Measurements from ENCODE around the gene B3GALT4.
"Not testable (repeated sequence)": the region's sequence is repeated elsewhere in the genome, so short reads cannot be mapped to it uniquely, and the experiment has no call there.

B3GALT4 gene

DNA sequence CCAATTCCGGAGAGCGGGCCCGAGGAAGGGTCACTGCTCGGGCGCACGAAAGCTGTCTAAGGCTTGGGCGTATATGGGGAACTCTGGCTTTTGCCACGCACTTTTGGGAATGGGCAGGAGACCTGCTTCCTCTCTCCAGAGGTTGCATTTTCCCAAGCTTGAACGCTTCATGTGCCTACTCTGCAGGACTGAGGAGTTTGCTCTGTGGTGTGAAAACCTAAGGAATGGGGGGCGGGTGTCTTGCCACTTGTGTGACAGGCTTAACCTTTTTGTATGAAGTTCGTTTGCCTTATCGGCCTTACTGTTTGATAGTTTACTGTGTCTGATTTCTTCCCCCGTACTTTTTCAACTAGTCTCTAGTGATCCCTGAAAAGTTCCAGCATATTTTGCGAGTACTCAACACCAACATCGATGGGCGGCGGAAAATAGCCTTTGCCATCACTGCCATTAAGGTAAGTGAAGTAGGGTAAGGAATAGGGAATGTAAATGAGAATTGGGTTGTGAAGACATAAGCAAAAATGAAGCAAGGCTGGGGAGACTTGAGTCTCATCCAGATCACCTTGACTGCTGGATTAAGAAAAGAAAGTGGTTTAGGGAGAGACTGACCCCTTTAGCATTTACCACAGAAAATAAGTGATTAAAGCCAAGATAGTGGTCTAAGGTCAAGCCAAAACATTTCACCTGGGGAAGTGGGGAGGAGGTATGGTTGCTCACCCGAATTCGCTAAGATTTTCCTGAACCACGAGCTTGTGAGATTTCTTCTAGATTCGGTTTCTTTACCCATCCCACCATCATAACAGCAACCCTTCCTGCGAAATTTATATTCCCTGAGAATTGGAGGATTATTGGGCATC is 4.4 kb upstream of the B3GALT4 start:
- DNase-seq (ENCODE audit: low read depth): no peak

- peak; percentile 31 for DNase-seq (ENCODE audit: low read depth)
Measured at GRCh38 chr6:33273129-33273923, 3.6 kb upstream of the B3GALT4 start.

DNA sequence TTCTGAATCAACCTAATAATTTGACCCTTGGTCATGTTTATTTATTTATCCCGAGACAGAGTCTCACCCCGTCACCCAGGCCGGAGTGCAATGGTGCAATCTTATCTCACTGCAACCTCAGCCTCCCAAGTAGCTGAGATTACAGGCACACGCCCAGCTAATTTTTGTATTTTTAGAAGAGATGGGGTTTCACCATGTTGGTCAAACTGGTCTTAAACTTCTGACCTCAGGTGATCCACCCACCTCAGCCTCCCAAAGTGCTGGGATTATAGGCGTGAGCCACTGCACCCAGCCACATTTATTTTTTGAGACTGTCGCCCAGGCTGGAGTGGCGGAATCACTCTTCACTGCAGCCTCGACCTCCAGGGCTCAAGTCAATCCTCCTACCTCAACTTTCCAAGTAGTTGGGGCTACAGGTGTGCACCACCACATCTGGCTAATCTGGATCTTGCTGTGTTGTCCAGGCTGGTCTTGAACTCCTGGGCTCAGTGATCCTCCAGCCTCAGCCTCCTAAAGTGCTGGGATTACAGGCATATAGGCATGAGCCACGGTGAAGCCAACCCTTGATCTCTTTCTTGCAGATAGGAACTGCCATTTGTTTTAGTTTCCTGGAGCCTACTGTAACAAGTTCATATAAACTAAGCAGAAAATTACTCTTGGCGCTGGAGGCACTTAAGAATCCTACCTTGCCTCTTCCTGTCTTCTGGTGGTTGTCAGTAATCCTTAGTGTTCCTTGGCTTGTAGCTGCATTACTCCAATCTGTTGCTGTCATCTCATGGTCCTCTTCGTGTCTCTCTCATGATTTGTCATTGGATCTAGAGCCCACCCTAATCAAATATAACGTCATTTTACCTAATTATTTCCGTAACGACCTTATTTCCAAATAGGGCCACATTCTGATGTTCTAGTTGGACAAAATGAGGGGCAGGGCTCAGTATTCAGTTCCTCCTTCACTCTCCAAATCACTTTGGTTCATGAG is 2.7 kb upstream of the B3GALT4 start:
- DNase-seq (ENCODE audit: low read depth): no peak

DNA sequence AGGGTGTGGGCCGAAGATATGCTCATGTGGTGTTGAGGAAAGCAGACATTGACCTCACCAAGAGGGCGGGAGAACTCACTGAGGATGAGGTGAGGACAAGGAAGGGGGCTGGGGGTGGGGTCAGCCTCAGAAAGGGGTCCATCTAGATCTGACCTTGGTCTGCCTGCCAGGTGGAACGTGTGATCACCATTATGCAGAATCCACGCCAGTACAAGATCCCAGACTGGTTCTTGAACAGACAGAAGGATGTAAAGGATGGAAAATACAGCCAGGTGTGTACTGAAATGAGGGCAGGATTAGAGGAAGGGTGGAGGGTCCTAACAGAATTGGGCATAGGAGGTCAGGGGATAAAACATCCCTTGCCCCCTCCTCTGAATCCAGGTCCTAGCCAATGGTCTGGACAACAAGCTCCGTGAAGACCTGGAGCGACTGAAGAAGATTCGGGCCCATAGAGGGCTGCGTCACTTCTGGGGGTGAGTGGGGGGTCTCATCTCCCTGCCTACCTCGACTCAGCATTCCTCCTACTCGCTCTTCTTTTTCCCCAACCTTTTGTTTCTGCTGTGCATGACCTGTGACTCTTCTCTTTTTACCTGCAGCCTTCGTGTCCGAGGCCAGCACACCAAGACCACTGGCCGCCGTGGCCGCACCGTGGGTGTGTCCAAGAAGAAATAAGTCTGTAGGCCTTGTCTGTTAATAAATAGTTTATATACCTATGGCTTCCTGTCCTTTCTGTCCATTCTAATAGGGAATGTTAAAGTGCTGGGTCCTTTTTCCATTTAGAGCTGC is 935 bp upstream of the B3GALT4 start:
- DNase-seq (ENCODE audit: low read depth): not testable (repeated sequence)

DNA sequence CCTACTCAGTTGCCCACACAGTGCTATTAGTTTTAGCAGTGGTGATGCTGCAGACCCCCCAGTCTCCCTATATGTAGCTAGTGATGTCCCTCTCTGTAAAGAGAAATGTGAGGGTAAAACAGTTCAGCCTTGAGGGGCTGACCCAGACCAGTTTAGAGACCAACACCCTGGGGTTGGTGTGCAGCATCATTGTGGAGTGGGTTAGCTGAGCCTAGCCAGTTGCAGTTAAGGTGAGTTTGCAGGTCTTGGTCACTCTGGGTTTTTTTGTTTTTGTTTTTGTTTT is 401 bp upstream of the B3GALT4 start:
- DNase-seq (ENCODE audit: low read depth): no peak

DNA sequence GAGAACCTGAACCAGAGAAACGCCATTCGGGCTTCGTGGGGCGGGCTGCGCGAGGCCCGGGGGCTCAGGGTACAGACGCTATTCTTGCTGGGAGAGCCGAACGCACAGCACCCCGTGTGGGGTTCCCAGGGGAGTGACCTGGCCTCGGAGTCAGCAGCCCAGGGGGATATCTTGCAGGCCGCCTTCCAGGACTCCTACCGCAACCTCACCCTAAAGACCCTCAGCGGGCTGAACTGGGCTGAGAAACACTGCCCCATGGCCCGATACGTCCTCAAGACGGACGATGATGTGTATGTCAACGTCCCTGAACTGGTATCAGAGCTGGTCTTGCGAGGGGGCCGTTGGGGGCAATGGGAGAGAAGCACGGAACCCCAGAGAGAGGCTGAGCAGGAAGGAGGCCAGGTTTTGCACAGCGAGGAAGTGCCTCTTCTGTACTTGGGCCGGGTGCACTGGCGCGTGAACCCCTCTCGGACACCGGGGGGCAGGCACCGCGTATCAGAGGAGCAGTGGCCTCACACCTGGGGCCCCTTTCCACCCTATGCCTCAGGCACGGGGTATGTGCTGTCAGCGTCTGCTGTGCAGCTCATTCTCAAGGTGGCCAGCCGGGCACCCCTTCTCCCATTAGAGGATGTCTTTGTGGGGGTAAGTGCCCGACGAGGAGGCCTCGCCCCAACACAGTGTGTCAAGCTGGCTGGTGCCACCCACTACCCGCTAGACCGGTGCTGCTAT is 904 bp downstream of the B3GALT4 start:
- DNase-seq (ENCODE audit: low read depth): peak; percentile 55

GRCh38 chr6:33278392-33278741 is 1.4 kb downstream of the B3GALT4 start:
- no peak for DNase-seq (ENCODE audit: low read depth)

GRCh38 chr6:33278810-33279209 is 1.9 kb downstream of the B3GALT4 start:
- DNase-seq (ENCODE audit: low read depth): no peak

GRCh38 chr6:33279257-33279695 is 2.4 kb downstream of the B3GALT4 start:
- no peak for DNase-seq (ENCODE audit: low read depth)

DNA sequence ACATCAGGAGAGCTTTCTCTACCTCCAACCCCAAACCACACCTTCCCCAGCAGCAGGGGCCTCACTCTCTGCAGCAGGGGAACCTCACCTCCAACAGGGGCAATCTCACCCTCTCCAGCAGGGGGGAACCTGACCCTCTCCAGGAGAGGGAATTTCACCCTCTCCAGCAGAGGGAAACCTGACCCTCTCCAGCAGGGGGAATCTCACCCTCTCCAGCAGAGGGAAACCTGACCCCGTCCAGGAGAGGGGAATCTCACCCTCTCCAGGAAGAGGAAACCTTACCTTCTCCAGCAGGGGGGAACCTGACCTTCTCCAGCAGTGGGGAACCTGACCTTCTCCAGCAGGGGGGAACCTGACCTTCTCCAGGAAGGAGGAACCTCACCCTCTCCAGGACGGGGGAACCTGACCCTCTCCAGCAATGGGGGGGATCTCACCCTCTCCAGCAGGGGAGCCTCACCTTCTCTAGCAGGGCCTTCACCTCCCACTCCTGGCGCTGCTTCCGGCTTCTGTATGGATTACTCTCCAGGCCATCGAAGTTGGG is 3.1 kb downstream of the B3GALT4 start:
- DNase-seq (ENCODE audit: low read depth): peak; percentile 85

- DNase-seq (ENCODE audit: low read depth): no peak
Measured at GRCh38 chr6:33280539-33280938, 3.6 kb downstream of the B3GALT4 start.

GRCh38 chr6:33285214-33285613 is 8.3 kb downstream of the B3GALT4 start:
- DNase-seq (ENCODE audit: low read depth): not testable (repeated sequence)

DNA sequence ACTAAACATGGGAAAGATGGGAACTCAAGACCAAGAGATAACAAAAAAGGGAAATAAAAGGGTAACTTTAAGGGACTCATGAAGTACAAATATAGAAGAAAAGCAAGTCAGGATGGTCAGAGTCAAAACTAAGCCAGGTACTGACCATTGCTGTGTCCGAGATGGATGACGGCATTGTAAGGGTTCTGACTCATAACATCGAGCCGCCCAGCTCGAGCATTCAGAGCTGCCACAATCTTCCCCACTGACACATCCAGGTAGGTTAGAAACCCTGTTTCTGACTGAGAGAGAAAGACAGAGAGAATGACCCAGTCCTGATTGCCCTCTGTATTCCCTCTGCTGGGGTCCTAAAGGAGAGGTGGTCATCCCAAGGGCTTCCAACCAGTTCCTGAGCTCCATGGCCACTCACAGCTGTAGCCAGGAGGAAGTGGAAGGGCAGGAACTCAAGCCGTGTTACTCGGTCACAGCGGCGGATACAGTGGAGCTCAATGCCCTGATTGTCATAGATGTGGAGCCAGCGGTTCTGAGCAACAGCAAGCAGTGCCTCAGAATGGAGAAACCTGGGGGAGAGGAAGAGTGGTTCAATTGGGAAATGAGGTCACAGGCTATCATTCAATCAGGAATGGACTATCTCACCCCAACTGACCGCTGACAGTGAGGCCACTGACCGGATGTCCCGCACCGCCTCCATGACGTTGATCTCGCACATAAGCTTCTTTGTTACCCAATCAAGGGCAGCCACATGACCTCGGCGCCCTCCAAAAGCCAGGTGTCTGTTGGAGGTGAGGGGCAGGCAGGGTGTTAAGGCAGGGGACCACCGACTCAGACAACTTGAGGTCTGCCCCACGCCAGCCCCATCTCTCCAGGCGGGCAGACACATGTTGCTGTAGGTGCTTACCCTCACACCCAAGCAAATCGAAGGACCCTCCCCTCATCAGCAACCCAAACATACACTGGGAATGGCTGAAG is 10.3 kb downstream of the B3GALT4 start:
- DNase-seq (ENCODE audit: low read depth): no peak

DNA sequence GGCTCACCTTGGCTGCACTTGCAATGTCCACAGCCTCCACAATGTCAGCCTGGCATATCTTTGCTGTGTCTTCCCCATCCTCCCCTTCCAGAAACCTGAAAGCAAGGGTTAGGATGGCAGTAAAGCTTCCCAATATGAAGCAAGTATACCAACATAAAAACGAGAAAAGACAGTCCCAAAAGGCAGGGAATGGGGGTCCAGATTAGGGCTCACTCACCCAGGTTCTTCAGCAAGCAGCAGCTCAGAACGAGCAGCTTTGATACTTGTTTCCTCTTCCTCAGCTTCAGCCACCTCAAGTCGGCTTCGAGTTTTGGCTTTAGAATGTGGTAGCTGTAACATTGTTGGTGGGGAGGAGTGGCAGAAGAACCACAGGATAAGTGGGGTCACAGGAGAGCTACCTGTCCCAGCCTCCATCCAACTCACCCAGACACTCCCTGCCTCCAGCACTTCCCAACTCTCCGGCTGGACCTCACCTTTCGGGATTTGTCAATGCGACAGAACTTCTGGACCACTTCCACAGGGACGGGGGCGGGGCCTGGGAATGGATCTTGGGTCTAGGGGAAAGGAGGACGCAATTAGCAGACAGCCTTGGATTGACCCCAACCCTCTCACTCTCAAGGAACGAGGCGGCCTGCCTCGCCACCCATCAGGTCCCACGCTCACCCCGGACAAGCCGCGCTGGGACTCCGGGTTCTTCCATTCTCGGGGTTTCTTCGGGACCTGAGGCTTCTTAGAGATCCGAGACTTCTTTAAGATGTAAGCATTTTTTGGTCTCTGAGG is 11.4 kb downstream of the B3GALT4 start:
- DNase-seq (ENCODE audit: low read depth): no peak

DNA sequence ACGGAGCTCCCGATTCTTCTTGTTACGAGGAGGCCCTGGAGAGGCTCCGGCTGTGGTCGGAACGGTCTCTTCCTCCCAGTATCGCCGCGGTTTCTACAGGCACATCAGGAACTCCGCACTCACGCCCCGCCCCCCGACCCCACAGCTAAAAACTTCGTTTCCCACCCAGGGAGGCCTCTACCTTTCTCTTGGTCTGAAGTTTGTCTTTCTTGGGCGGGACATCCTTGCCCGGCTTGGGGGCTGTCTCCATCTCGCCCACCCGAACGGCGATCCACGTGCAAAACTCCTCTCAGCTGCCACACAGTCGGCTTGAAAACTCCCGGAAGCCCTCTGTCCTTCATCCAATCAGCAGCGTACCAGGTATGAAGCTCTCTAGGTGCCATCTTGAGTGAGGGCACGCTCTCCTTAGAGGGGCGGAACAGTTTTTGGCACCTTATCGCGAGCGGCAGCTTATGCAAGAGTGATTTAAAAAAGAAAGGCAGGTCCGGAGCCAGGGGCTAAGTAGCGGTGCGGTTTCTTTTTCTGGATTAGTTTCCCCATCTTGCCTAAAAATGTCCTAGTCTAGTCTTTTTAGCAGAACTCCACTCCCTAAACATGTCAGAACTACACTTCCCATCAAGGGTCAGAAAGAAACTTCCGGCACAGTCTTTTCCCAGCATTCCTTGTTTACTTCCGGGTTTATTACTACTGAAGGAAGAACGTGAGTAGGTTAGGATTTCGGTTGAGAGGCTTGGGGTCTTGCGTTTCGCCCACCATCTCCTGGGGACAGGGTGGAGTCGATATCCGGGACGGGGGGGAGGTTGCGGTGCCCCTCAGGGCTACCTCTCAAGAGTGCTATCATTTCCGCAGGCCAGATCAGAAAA is 12.2 kb downstream of the B3GALT4 start, which contains the start of the genes PFDN6 and WDR46:
Gene PFDN6, plus strand, starts transcription at position 681 of the 863 bp plus-strand sequence. CDS start 256 bp downstream, outside the sequence.
Gene WDR46, minus strand, starts transcription at position 319 of the 863 bp plus-strand sequence. Its CDS starts 69 bp downstream, at position 250.
- peak; percentile 95 for DNase-seq (ENCODE audit: low read depth)

DNA sequence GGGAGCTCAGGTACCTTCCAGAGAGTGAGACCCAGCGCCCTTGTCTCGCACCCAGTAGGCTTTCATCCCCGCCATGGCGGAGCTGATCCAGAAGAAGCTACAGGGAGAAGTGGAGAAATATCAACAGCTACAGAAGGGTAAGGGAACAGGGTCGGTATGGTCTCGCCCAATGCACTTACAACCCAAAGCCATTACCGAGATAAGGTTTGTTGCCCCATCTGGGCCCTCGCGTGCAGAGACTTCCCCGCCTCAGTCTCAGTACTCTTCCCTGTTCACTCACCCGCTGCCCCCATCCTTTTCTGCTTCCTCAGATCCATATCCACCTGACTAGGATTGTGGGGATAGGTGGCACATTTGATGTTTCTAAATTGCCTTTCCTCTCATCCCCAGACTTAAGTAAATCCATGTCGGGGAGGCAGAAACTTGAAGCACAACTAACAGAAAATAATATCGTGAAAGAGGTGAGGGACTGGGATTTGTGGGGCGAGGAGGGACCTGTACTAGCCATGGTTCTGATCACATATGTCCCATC is 12.9 kb downstream of the B3GALT4 start:
- DNase-seq (ENCODE audit: low read depth): no peak

DNA sequence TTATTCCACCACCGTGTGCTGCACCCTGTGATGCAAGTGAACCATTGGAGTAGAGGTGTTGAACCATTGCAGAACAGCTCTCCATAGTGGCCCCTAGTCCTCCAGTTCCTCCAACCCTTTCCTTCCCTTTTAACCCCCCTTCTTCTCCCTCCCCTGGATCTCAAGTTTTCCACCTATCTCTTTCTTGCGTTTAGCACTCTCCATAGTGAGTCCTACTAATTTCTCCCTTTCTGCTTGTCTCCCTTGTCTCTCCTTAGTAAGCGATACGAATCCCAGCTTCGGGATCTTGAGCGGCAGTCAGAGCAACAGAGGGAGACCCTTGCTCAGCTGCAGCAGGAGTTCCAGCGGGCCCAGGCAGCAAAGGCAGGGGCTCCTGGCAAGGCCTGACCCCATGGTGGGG is 13.5 kb downstream of the B3GALT4 start:
- DNase-seq (ENCODE audit: low read depth): no peak

Data from ELR (cell line).